Renal cortical epithelial cell (primary cell): ENCODE measurements around the gene CBX2. TPM values are rescaled to one million over a fixed set of nuclear protein-coding genes. Genes with fewer than 3 reads are reported as not detected.
"Not testable (repeated sequence)": the region's sequence is repeated elsewhere in the genome, so short reads cannot be mapped to it uniquely, and the experiment has no call there.

Source experiments
- DNase-seq: peaks from one replicate; pipeline ENCODE4 v3.0.0-alpha.2; 2011; ENCODE audit warnings: low read depth
- total RNA-seq: library from RNA; depleted of rRNA; stranded (reverse); fragments of >200 nt; gene quantifications from 2 replicates; pipeline ENCODE4 v1.2.3, GENCODE V29; 2014

CBX2 gene
- total RNA-seq, 1 donor from 2014 or later, result 1.5 TPM

GRCh38 chr17:79769570-79770506 is 8.1 kb upstream of the CBX2 start:
- DNase-seq, result no peak

- DNase-seq, result no peak
These were observed 6.7 kb upstream of the CBX2 start for GRCh38 chr17:79771276-79771675.

- DNase-seq, result not testable (repeated sequence)
These were observed 5.2 kb upstream of the CBX2 start for GRCh38 chr17:79772726-79773125.

- no peak for DNase-seq
These were observed 3.4 kb upstream of the CBX2 start for GRCh38 chr17:79774561-79774975.

GRCh38 chr17:79775632-79776031 is 2.3 kb upstream of the CBX2 start:
- DNase-seq, result no peak

GRCh38 chr17:79776376-79777119 is 1.4 kb upstream of the CBX2 start:
- DNase-seq, result no peak

GRCh38 chr17:79777120-79777893 is 641 bp upstream of the CBX2 start:
- DNase-seq, result no peak

GRCh38 chr17:79778504-79779083 is 646 bp downstream of the CBX2 start:
- no peak for DNase-seq

- no peak for DNase-seq
These were observed 1.2 kb downstream of the CBX2 start for GRCh38 chr17:79779084-79779529.

- DNase-seq, result no peak
These were observed 1.9 kb downstream of the CBX2 start for GRCh38 chr17:79779661-79780365.

- no peak for DNase-seq
These were observed 3.2 kb downstream of the CBX2 start for GRCh38 chr17:79781012-79781650.

GRCh38 chr17:79781736-79782575 is 4.0 kb downstream of the CBX2 start:
- DNase-seq, result no peak

GRCh38 chr17:79783891-79784290 is 5.9 kb downstream of the CBX2 start:
- DNase-seq, result no peak

- no peak for DNase-seq
These were observed 6.5 kb downstream of the CBX2 start for GRCh38 chr17:79784353-79785016.

- no peak for DNase-seq
These were observed 7.3 kb downstream of the CBX2 start for GRCh38 chr17:79785017-79785899.

GRCh38 chr17:79785900-79786810 is 8.2 kb downstream of the CBX2 start:
- no peak for DNase-seq
